IPS-NIHi7 (cell line): ENCODE results near the gene CPT1A.
A peak's percentile ranks its signal among the peaks of the same experiment; 100 is the strongest.

Experiments
- DNase-seq: peaks from one replicate; pipeline ENCODE4 v3.0.0; 2012; ENCODE audit warnings: mixed read lengths; ENCODE audit errors: extremely low spot score

Gene CPT1A

DNA sequence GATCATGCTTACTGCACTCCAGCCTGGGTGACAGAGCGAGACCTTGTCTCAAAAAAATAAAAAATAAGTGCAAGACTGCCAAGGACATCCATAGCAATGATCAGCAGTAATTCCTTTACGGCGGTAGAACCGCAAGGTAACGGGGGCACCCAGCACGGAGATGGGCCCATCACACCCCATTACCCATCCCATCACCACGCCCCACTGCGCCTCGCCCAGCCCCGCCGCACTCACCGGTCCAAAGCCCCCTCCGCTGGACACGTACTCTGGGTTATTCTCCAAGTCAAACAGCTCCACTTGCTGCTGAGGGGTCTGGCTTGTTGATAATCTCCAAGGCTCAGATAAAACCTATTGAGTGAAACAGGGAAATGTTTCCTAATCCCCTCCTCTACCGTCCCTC lies 81.7 kb downstream of the CPT1A start:
- DNase-seq, result no peak

DNA sequence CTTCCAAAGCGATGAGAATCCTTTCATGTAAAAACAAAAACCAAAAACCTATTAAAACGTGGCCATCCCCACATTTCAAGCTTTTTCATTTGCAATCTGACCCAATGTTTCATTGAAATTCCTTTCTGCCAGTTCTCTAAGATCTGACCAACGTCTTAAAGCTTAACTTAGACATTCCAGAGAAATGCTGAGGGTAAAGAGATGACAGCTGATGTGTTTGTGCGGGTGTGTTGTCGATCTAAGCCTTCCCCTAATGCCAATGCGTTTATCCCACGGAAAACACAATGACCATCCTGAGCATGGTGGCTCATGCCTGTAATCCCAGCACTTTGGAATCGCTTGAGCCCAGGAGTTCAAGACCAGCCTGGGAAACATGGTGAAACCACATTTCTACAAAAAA lies 84.0 kb downstream of the CPT1A start:
- no peak for DNase-seq

DNA sequence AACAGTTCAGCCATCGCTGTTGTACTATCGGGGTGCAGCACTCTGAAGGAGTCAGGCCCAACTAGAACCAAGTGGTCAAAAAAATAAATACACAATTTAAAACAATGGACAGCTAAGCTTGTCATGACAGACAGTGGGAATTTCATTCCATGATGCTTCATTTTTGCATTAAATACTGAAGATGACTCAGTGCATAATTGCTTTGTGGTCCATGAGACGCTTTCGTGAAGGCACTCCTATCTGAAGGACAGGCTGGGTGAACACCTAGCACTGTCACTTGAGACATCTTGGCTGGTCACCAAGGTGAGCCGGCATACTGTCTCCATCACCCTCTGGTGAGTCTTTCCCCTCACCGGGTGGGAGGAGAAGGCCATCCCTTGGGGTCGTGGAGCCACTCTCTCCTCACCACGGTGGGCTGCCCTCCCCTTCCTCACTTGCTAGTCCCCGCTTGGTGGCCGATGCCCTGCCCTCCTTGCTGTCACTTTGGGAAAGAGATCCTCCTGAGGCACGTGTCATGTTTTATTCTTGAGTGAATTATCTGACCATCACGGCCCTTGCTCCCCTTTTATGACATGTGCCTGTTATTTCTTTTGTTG lies 85.4 kb downstream of the CPT1A start:
- DNase-seq, result no peak

DNA sequence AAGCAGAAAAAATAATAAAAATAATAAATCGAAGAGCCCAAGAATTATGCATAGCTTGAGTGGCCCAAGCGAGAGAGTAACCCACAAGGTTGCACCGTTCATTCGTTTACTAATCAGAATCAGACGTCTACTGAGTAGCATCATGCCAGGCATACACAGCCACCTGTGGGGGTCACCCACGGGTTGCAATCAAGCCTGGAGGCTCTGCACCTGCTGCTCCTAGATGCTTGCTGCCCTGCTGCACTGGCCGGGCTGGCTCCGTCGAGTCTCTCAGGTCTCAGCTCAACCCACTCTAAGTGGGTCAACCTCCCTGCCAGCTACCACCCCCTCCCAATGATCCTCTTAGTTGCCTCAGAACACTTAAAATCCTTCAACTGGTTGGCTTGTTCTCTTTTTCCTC lies 88.4 kb downstream of the CPT1A start:
- no peak for DNase-seq

DNA sequence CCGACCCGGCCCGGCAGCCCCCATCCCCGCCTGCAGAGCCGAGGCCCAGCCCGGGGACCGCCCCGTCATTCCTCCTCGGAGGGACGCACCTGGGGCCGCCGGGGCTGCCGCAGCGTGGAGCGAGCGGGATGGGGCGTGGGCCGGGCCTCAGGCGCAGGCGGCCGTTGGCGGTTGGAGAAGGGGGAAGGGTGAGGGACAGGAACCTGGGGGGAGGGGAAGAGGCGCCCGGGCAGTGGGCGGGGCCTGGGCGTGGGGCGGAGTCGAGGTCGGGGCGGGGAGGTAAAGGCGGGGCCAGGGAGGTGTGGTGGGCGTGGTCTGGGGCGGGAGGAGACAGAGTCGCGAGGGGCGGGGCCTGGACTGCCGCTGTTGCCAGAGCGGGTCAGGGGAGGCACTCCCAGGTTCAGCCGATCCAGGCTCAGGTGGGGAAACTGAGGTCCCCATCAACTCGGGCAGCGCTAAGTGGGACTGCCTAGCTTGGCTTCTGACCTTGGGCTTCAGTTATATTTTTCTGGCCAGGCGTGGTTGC lies 90.3 kb downstream of the CPT1A start, which contains the start of gene TESMIN:
TSS of gene TESMIN (minus strand) at position 190 of the 526 bp plus-strand sequence. CDS start 860 bp downstream, outside the sequence.
- peak; percentile 98 for DNase-seq

DNA sequence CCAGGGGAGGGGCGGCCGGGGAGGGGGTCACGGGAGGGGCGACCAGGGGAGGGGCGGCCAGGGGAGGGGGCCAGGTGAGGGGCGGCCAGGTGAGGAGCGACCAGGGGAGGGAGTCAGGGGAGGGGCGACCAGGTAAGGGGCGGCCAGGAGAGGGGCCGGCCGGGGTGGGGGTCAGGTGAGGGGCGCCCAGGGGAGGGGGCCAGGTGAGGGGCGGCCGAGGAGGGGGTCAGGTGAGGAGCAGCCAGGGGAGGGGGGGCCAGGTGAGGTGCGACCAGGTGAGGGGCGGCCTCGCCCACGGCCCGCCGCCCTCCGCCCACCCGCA lies 90.8 kb downstream of the CPT1A start:
- no peak for DNase-seq

DNA sequence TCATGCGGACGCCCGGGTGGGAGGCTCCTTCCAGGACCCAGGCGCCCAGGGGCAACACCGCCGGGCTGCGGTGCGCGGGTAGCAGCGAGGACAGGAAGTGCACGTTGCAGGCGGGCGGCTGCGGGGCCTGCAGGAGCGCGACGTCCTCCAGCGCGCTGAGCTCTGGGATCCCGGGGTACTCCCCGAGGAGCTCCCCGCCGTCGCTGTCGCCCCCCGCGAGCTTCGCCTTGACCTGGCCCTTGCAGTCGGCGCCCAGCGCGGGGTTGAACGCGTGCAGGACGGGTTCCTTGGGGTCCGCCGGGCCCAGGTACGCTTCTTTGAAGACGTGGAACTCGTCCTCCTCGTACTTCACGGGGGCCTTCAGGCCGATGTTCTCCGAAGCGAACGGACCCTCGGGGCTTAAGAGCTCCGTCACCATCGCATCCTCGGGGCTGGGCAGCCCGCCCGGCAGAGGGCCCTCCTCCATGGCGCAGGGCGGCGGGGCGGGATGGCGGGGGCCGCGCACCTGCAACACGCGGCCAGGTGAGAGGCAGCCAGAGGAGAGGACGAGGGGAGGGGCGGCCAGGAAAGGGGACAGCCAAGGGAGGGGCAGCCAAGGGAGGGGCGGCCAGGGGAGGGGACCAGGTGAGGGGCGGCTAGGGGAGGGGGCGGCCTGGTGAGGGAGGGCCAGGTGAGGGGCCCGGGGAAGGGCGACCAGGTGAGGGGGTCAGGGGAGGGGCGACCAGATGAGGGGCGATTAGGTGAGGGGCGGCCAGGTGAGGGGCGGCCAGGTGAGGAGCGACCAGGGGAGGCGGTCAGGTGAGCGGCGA lies 91.3 kb downstream of the CPT1A start:
- DNase-seq, result peak; percentile 75

DNA sequence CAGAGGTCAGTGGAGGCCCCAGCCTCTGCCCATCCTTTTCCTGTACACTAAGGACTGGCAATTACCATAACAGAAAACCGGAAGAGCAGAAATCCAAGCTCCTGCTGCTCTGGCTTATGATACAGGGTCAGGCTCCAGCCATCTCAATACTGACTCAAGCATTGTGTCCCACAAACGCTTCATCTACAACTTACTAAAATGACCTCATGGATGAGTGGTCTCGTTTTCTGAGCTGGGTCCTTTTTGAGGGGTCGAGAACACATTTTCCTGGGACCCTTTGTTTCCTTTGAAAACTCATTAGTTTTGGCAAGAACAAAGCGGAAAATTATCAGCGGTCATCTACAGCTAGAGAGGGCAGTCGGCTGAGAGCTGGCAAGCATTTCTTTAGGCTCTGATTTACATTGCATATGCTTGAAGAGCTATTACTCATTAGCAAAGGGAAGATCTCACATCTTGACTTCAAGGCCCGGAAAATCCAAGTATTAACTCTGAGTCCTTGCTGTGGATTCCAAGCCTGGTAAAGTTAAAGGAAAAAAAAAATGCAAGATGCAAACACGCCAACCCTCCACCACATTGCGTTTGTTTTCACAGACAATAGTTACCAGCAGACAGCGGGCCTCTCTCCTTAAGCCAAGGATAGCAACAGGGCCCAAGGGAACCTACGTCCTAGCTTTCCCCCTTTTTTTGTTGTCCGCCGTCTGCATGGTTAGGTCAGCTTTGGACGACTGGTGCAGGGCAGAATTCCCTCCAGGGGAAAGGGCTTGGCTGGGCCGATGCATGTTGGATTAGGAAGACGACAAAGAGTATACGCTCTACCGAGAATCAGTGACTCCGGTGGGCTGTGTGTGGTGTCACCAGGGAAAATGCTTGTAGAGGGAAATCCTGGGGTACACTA lies 92.2 kb downstream of the CPT1A start:
- no peak for DNase-seq

DNA sequence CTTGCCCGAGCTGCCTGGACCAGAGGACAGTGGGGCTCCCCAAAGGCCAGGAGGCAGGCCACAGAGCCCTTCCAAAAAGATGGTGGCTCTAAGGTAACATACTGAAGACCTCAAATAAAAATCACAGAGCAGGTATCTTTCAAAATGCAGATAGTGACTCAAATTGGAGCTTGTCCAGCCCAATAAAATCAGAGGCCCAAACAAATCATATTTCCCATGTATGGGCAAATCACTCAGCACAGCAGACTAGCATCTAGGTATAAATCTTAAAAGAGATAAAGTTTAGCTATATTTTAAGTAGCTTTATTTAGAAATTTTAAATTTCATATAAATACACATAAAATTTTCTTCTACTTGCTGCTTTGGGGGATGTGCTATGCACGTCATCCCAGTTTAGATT lies 93.7 kb downstream of the CPT1A start:
- no peak for DNase-seq

DNA sequence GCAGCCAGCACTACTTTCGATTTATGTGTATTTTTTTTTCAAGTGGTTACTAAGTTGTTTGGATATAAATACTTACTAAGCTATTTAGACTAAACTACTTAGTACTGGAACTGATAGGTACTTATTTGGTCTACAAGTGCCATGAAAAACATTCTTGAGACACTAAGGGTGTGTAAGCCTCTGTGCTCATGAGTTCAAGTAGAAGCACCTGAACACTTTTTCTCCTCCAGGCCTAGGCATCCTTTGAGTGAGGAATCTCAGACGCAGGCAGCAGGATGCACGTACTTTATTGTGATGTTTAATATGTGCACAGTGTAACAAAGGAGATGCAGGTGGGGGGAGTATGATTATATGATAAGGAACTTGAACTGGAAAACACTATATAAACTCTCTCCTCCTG lies 98.2 kb downstream of the CPT1A start:
- DNase-seq, result no peak

DNA sequence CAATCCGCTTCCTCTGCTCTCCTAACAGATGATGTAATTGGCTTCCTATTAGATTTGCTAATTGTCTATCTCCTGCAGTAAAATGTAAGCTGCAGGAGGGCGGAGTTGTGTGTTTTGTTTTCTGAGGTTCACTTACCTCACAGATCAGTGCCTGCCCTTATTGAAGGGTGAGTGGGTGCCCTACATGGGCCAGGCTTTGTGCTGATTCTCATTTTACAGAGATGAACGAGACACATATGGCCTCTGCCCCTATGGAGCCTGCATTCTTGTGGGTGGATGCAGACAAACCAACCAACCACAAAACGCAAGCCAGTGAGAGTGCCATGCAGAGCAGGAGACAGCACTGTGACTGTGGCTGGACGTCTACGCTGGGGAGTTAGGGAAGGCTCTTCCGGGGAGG lies 100.3 kb downstream of the CPT1A start:
- no peak for DNase-seq

DNA sequence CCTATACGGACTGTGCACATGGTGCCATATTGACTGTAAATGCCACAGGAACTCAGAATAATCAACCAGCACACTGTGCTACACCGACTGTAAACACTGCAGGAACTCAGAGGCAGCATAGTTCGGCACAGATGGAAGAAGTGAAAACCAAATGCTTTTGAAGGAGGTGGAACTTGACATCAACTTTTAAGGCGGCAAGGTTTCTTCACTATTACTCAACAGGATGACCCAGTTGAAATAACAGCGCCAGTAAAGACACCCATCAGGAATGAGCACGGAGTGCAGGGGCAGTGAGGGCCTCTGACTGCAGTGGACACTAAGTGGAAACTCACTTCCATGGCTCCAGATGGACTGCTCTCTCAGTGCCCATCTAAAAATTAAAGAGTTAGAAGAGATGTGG lies 106.1 kb downstream of the CPT1A start:
- DNase-seq, result no peak

DNA sequence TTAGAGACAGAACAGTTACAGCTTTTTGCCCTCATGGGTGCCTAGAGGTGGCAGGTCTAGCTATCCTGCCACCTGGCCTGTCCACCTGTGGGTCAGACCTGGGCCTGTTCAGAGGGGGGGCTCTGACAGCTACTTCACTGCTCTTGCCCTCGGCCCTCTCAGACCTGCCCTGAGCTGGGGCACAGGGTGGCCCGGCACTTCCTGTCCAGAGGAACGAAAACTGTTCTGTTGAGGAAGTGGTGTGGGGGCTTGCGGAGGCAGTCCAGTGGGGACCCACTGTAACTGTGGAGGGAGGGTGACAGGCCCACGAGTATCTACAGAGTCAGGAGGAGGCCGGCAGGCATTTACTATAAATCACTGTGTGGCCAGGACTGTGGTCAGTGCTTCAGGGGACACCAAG lies 106.6 kb downstream of the CPT1A start:
- no peak for DNase-seq

DNA sequence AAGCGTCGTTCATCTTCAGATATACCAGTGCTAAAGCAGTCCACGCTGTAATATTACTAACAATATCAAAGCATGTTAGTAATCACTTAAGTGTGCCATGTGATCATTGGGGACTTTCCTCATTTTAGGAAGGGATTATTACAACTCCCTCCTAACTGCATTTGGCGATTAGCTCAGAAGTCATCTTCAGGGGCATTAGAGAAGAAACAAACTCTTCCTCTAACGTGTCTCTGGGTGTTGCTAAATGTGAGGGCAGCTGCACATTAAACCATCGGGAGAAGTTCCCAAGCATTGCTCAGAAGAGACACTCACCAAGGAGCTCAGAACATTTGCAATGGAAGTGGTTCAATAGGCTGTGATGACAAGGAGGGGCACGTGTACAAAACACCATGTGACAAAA lies 107.6 kb downstream of the CPT1A start:
- no peak for DNase-seq

DNA sequence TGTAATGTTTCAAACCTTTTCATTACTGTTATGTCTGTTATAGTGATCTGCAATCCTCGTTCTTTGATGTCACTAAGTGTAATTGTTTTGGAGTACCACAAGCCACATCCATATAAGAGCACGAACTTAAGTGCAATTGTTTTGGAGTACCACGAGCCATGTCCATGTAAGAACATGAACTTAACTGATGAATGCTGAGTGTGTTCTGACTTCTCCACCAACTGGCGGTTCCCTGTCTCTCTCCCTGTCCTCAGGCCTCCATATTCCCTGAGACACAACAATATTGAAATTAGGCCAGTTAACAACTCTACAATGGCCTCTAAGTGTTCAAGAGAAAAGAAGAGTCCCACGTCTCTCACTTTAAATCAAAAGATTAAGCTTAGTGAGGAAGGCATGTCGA lies 113.9 kb downstream of the CPT1A start:
- DNase-seq, result no peak

DNA sequence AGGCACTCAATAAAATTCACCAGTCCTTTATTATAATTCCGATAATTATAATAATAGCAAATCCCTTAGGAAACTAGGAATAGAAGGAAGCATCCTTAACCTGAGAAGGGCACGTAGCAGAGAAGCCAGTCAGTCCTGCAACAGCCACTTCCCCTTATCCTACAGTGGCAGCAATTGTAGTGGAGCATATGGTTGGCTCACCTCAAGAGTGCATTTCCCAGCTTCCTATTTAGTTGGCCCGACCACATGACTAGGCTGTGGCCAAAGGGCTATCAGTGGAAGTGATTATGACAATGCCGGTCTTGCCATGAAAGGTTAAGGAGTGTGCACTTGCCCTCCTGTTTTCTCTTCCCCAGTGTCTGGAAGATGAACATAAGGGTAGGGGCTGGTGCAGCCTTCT lies 117.4 kb downstream of the CPT1A start:
- no peak for DNase-seq

DNA sequence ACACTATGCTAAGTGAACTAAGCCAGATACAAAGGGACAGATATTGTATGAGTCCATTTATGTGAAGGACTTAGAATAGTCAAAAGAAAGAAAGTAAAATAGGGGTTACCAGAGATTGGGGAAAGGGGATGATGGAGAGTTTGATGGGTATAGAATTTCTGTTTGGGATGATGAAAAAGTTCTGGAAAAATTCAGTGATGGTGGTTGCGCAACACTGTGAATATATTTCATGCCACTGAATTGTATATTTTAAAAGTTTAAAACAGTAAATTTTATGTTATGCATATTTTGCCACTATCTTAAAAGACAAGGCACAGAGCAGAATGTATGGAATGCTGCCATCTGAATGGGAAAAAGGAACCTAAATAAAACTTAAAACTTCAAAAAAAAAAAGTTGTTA lies 119.6 kb downstream of the CPT1A start:
- DNase-seq, result no peak

DNA sequence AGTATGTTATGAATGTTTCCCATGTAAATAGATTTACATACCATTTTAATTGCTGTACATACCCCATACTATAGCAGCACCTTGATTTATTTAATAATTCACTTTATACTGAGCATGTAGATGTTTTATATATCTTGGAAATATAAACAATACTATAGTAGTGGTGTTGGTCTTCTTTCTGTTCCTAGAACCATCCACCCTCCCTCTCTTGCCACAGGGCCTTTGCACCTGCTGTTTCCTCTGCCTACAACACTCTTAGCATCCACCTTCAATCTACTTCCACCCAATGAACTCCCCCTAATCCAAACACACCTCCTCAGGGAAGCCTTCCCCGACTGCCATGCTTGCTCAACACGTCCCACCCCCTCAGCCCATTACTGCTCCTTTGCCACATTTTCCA lies 120.6 kb downstream of the CPT1A start:
- no peak for DNase-seq

DNA sequence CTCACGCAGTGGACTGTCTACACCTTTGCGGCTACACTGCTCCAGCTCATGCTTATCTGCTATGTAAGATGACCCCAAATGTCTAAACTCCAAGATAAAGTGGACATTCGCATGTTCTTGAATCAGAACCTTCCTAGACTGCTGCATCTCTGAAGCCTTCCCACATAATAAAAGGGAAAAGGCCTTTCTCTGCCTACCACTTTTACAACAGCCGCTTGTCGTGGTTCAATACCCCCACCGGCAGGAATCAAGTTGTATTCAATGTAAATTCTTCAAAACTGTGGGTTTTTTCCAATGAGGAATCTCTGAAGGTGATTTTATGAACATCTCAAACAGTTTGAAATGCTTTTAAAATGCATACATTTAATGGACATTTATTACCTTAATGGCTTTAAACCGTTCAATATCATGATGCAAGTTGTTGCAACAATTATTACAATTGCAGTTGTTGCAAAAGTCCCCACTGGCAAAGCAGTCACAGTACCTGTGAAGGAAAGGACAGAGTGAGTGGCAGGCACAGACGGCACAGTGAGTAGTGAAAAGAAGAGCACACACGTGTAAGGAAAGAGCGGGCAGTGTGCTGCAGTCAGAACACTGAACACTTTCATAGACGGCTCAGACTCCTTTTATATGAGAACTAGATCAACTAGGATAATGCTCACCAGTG lies 126.1 kb downstream of the CPT1A start:
- DNase-seq, result no peak

DNA sequence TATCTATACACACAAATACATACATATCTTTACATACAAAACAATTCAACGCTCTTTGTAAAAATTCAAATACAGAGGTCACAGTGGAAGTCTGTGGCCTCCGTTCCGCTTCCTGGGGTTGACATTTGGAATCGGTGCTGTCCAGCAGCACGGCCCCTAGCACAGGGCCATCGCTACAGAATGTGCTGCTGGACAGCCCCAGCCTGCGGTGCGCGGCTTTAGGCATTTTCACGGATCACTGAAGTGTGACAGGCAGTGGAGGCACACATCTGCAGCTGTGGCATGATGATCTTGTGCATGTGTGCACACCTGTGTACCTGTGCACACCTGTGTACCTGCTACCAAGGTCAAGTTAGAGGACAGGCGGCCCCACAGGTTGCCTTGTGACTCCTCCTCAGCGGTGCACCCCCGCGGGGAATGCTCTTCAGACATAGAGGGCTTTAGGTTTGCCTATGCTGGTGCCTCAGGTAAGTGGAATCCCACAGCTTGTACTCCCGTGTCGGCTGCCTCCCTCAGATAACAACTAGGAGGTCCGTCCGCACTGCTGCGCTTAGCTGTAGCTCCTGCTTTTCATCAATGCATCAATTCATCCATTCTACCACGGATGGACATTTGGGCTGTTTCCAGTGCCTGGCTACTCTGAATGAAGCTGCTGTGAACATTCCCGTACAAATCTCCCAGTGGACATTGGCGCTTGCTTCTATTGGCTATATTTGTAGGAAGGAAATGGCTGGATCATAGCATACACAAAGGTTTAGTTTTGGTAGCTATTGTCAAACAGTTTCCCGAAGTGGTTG lies 127.5 kb downstream of the CPT1A start:
- no peak for DNase-seq

DNA sequence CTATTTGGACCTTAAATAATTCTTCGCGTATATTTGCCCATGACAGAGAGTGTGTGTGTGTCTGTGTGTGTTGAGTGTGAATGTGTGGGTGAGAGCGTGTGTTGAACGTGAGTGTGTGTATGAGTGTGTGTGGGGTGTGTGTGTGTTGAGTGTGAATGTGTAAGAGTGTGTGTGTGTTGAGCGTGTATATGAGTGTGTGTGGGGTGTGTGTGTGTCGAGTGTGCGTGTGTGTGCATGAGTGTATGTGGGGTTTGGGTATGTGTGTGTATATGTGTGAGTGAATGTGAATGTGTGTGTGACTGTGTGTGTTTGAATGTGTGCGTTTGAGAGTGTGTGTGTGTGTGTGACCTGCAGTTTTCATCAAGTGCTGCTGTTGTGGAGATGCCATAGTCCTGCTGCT lies 130.6 kb downstream of the CPT1A start:
- no peak for DNase-seq
